Kidney epithelial cell (primary cell): ENCODE measurements around the gene ARHGAP6. TPM values are rescaled to one million over a fixed set of nuclear protein-coding genes. Genes with fewer than 3 reads are reported as not detected.

Experiments used
- DNase-seq: peaks from one replicate; pipeline ENCODE4 v3.0.0-alpha.2; 2010; ENCODE audit warnings: low read depth
- H3K27me3 ChIP-seq: 2 replicates; pipeline ENCODE4 v1.6.0; 2011; ENCODE audit warnings: low read length; ENCODE audit not compliant: control insufficient read depth, insufficient read depth
- H3K36me3 ChIP-seq: 2 replicates; pipeline ENCODE4 v1.5.1; 2011; ENCODE audit warnings: low read length; ENCODE audit not compliant: control insufficient read depth, insufficient read depth
- H3K4me3 ChIP-seq: 2 replicates; pipeline ENCODE4 v1.5.1; 2011; ENCODE audit warnings: low read depth, mild to moderate bottlenecking, control low read depth, low read length
- total RNA-seq: library from RNA; depleted of rRNA; stranded (reverse); fragments of >200 nt; gene quantifications from 2 replicates; pipeline ENCODE4 v1.2.3, GENCODE V29; 2015
- TF ChIP-seq, protein P1 (sequence below): IDR thresholded peaks from 2 replicates; pipeline ENCODE4 v1.5.1; 2011; ENCODE audit warnings: mild to moderate bottlenecking, moderate library complexity, low read length, control low read depth, inconsistent platforms; ENCODE audit not compliant: insufficient read depth, poor library complexity, severe bottlenecking

Gene ARHGAP6
- total RNA-seq, 1 donor from 2014 or later: 1.7 TPM

DNA sequence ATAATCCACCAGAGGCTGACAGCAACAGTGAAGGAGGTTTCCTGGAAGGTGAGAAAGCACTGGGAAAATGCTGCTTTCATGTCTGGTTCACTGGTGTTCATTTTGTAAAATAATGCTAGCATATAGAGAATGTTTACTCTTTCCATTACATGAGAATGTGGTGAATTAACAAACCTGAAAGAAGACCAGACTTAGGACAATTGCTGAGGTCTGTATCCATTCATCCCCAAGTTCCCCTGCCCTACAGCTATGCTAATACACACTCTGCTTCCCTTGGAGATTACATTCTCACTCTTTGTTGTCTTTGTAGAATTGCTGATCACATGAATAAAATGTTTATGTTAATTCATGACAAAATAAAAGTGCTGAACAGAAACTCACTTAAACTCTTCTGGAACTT is 99.5 kb downstream of the ARHGAP6 start:
- Histone ChIP-seq H3K27me3 (no peaks in the 10 kb centered on the region), H3K36me3 (no peaks in the 10 kb centered on the region), H3K4me3 (no peak overlapping the region)
- TF ChIP-seq, protein P1, sequence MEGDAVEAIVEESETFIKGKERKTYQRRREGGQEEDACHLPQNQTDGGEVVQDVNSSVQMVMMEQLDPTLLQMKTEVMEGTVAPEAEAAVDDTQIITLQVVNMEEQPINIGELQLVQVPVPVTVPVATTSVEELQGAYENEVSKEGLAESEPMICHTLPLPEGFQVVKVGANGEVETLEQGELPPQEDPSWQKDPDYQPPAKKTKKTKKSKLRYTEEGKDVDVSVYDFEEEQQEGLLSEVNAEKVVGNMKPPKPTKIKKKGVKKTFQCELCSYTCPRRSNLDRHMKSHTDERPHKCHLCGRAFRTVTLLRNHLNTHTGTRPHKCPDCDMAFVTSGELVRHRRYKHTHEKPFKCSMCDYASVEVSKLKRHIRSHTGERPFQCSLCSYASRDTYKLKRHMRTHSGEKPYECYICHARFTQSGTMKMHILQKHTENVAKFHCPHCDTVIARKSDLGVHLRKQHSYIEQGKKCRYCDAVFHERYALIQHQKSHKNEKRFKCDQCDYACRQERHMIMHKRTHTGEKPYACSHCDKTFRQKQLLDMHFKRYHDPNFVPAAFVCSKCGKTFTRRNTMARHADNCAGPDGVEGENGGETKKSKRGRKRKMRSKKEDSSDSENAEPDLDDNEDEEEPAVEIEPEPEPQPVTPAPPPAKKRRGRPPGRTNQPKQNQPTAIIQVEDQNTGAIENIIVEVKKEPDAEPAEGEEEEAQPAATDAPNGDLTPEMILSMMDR: no peak
- no peak for DNase-seq

DNA sequence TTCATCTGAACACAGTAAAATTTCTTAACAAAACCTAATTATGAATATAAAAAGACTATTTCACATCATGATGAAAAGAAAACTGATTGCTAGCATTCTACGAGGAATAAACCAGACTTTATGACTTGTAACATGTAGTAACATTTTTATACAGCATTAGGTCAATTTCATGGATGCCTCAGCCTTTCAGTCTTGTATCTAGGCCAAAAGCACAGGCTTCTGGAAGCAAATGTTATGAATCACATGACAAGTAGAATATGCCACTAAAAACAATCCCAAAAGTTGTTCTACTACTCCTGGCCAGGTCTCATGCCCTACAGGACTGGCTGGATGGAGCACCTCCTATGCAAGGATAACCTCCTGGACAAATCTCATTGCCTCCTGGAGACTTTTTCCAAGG is 101.2 kb downstream of the ARHGAP6 start:
- Histone ChIP-seq H3K36me3 (no peaks in the 10 kb centered on the region), H3K27me3 (no peaks in the 10 kb centered on the region), H3K4me3 (no peak overlapping the region)
- TF ChIP-seq, protein P1: no peak
- no peak for DNase-seq

DNA sequence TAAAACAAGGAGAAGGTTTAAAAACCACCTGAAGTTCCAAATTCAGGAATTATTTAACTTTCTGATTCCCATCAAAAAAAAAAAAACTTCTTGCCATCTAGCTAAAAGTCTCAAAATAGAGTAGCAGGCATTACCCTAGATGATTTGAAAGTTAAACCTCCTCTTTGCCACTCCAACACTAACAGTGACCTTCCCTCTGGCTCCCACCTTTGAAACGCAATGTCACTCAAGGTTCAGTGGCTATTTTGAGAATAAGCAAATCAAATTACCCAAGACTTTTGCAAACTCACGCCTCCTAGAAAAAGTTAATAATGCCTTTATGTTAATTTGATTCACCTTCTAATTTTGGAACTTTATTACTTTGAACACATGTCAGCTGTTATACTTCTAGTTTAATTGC is 103.2 kb downstream of the ARHGAP6 start:
- TF ChIP-seq, protein P1: no peak
- Histone ChIP-seq H3K27me3 (no peaks in the 10 kb centered on the region), H3K36me3 (no peaks in the 10 kb centered on the region), H3K4me3 (no peak overlapping the region)
- DNase-seq: no peak

DNA sequence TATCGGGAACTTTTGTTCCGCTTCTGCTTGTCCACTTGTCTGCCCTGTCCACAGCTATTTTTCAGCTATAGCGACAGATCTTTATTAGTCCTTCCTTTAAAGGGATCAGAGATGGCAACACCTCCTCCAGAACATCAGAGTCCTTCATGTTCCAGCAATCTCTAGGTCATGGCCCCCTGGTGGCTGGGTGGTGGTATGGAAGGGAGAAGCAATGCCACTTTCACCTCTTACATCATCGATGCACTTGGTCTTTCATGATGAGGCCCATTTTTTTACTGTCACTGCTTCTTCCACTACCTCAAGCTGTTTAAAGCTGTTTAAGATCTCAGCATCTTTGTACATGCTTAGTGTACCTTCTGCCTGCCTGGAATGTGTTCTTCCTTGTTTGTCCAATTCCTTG is 106.7 kb downstream of the ARHGAP6 start:
- H3K4me3 ChIP-seq: no peak overlapping the region
- DNase-seq: no peak
- H3K27me3 ChIP-seq: no peaks in the 10 kb centered on the region

DNA sequence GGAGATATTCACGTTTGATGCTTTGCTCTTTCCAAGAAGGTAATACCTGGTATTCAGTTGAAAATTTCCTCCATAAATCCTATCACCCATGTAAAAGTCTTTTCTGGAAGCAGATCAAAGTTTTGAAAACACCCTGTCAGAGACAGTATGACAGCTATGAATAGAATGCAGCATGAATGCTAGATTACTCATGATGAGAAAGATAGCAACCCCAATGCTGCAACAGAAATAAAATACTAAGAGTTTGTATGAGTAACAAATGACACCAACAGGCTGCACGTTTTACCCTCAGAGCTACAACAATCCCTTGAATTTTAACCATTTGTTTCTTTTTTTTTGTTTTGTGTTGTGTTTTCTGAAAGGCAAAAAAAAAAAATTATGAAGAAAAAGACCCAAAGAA is 108.6 kb downstream of the ARHGAP6 start:
- TF ChIP-seq, protein P1: no peak
- Histone ChIP-seq H3K27me3 (no peaks in the 10 kb centered on the region), H3K36me3 (no peaks in the 10 kb centered on the region), H3K4me3 (no peak overlapping the region)
- peak; percentile 12 for DNase-seq

More for the DNA sequence above, 106.7 kb downstream of the ARHGAP6 start:
- TF ChIP-seq, protein P1: peak; percentile 49
- H3K36me3 ChIP-seq: no peaks in the 10 kb centered on the region

DNA sequence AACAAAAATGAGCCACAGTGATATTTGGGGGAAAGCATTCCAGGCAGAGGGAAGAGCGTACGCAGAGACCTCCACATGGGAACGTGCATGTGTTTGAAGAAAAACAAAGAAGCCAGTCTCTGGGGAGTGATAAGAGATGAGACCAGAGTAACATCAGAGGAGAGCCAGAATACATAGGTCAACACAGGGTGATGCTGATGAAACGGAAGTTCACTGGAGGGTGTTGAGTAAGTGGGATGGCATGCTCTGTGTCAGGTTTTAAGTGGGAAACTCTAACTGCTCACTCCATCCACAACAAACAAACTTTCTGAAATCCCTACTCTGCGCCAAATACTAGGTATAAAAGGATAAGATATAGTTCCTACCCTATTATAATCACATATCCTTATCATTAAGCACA is 110.0 kb downstream of the ARHGAP6 start:
- no peaks in the 10 kb centered on the region for H3K36me3 ChIP-seq
- TF ChIP-seq, protein P1: no peak
- no peaks in the 10 kb centered on the region for H3K27me3 ChIP-seq
- no peak for DNase-seq
- no peak overlapping the region for H3K4me3 ChIP-seq
